T-helper 1 cell treated with Interleukin-12 subunit alpha and Interleukin-12 subunit beta and Interleukin-4 antibody, amounts not matched to agents 30 ng/mL and 1 ng/mL, for 36 hours (primary cell): ENCODE results near the gene INPP5A. TPM values are rescaled to one million over a fixed set of nuclear protein-coding genes. Genes with fewer than 3 reads are reported as not detected.

Source experiments
- intact Hi-C: fragments of 100-400 bp; cut with micrococcal nuclease; formaldehyde crosslinking; loops from one replicate; pipeline ENCODE4 v1.15.1; 2024
- total RNA-seq: library from RNA; stranded (reverse); gene quantifications from 2 replicates; pipeline ENCODE4 v1.2.3, GENCODE V29; 2022

The INPP5A gene
- total RNA-seq, 1 donor from 2014 or later, result 19.0 TPM

GRCh38 chr10:132639470-132639869 is 101.9 kb downstream of the INPP5A start:
- intact Hi-C loops, result loop anchor here (5.0 kb wide), 2 partner anchors 252 to 417 kb away; no protein-coding TSS in a partner anchor

DNA sequence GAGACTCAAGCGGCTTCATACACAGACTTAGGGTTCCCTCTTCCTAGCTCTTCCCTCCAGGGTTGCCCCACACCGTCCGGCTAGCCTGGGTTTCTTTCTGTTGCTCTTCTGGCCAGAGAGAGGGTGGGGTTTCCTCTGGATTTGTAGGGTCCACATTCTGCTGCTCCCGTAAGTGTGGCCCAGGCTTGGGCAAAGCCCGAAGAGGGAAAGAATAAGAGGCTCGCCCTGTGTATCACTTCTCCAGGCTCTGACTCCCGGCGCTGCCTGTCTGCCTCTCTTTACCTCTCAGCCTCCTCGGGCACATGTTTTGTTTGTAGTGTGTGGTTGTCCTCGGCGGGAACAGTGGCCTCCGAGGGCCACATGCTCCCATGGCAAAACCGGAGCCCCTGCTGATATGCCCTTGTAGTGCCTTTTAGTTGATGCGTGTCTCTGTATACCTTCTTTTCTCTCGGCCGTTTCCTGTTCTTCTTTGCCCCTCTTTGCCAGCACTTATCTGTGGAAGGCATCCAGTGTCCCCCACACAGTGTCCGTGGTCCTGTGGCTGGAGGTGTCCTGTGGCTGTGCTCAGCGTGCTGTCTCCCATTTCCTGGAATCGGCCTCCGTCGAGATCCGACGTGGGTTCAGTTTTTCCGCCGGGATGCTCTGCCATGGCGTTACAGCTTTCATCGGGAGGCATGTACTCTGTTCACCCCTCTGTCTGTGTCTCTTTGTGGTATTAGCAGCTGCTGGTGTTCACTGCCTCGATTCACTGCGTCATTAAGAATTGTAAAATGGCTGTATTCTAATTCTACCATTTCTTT is 102.9 kb downstream of the INPP5A start:
- intact Hi-C loops, result no loop called here

GRCh38 chr10:132641401-132641800 is 103.8 kb downstream of the INPP5A start:
- intact Hi-C loops, result no loop called here

DNA sequence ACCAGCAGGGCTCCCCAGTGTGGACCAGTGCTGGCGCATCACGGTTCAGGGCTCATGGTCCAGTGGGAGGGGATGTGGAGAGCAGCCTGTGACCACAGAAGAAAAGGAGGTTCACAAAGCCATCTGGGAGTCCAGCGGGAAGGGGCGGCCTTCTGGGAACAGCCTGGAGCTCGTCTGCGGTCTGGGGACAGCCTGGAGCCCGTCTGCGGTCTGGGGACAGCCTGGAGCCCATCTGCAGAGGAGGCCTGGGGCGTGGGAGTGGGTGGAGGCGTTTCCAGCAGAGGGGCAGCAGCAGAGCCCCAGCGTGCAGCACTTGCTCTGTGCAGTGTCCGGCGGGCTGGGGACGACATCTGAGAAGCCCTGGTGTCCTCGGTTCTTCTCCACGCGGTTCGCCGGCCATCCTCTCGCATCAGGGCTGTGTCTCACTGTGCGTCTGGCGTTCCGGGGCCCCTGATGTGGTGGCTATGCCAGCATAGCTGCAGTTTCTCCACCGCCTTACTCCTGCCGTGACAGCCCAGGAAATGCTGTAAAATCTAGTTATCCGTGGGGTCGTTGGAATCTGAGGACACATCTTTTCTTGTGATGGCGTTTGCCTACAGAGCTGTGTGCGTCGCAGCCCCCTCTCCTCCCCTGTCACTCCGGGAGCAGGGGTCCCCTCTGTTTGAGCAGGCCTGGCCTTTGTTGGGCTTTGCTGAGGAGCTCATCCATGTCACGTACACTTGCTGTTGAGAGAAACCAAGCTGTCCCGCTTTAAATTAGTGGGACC is 104.6 kb downstream of the INPP5A start:
- intact Hi-C loops, result no loop called here

- intact Hi-C loops, result no loop called here
These were observed 105.1 kb downstream of the INPP5A start for GRCh38 chr10:132642732-132643008.

- intact Hi-C loops, result no loop called here
These were observed 106.3 kb downstream of the INPP5A start for GRCh38 chr10:132643709-132644526.

GRCh38 chr10:132644527-132645246 is 107.1 kb downstream of the INPP5A start:
- intact Hi-C loops, result no loop called here

- intact Hi-C loops, result no loop called here
These were observed 107.6 kb downstream of the INPP5A start for GRCh38 chr10:132645247-132645530.

GRCh38 chr10:132645630-132646442 is 108.2 kb downstream of the INPP5A start:
- intact Hi-C loops, result no loop called here

DNA sequence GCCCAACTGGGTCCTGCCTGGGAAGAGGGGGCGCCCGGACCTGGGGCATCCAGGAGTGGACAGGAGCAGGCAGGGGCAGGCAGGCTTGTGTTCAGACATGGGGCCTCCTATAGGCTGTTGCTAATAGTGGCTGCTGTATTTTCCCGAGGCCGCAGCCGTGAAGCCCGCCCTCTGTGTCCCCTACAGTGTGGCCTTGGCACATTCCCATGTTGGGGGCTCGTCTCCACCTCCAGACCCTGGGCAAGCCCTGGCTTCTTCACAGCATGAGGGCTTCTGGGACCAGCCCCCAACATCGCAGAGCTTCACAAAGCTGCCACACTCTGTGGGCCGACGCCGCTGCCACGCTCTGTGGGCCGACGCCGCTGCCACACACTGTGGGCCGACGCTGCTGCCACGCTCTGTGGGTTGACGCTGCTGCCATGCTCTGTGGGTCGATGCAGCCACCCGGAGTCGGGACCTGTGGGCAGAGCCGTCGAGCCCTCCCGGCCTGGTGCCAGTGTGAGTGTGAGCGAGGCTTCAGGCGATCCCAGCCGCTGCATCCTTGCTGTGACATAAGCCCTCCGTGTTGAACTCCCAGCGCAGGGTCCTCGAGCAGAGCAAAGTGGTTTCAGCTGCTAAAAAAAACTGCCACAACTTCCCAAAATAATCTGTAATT is 109.0 kb downstream of the INPP5A start:
- intact Hi-C loops, result no loop called here

GRCh38 chr10:132647424-132647823 is 109.8 kb downstream of the INPP5A start:
- intact Hi-C loops, result no loop called here

DNA sequence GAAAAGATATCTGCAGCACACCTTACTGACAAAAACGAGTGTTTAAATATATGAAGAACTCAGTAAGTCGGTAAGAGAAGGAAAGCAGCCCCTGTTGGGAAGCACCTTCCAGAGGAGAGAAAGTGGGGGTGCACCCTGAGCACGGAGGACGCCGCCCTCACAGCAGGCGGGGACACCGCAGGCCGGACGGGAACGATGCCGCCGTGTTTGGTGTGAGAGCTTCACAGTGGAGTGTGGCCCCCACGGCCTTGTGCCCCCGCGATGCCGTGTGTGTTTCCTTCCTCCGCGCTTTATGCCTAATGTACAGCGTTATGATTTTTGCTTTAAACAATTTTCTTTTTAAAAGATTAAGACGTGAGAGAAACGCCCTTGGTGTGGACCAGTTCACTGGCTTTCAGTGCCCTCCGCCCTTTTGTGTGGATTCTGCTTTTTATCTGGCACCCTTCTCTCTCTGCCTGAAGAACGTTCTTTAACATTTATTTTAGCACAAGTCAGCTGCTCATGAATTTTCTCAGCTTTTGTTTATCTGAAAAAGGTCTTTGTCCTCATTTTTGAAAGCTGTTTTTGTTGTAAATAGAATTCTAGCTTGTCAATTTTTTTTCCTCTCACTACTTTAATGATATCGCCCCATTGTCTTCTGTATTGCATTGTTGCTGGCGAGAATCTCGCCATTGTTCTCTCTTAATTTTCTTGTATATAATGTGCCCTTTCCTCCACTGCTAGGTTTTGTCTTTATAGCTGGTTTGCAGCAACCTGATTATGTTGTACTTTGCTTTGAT is 110.7 kb downstream of the INPP5A start:
- intact Hi-C loops, result no loop called here

DNA sequence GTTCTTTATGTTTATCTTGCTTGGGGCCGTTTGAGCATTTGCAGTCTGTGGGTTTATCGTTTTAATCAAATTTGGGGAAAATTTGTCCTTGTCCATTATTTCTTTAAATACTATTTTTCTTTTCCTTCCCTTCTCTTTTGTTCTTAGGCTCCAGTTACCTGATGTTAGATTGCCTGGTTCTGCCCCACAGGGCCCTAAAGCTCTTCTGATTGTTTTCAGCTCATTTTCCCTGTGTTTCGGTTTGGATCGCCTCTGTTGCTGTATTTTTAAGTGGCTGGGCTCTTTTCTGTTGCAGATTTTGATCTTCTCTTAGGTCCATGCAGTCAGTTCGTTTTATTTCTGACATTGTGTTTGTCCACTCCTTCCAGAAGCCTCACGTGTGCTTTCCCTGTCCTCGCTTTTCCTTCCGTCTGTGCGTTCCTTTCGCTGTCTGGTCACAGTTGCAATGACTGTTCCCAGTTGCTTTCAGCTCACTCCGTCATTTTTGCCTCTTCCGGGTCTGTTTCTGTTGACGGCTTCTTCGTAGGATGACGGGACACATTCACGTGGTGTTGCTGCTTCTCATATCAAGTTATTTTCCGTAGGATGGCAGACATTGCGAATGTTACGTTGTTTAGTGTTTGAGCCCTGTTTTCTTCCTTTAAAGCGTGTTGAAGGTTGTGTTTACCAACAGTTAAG is 111.4 kb downstream of the INPP5A start:
- intact Hi-C loops, result no loop called here

DNA sequence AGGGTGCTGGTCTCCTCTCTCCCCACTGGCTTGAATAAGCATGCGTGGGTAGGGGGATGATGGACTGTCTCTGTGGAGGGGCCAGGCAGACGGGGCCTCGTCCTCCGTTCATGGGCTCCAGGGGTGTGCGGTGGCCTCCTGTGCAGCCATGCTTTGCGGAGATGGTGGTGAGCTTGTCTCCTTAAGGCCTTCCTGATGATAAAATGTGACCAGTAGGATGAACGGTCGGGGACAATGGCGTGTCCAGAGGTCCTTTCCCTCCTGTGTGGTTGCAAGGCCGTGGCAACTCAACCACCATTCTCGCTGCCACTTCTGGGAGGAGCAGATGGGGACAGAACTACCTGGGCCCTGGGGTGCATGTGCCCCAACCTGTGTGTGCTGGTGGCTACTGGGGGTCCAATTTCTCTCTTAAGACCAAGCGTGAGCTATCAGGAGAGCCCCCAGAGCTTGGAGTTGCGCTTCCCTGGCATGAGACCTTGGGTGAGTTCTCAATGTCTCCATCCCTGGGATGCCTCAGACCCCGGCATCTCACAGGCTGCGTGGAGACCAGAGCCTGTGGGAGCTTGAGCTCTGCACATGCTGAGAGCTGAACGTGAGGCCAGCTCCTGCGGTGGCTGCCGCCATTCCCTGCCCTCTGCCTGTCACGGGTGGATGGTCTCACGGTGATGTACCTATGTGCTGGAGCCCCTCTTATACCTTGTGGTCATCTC is 112.2 kb downstream of the INPP5A start:
- intact Hi-C loops, result loop anchor here (10.0 kb wide), 1 partner anchor 135 kb away; the partner anchor contains the start of gene NKX6-2

GRCh38 chr10:132650611-132651250 is 113.1 kb downstream of the INPP5A start:
- intact Hi-C loops, result loop anchor here (10.0 kb wide), 1 partner anchor 134 kb away; the partner anchor contains the start of gene NKX6-2

DNA sequence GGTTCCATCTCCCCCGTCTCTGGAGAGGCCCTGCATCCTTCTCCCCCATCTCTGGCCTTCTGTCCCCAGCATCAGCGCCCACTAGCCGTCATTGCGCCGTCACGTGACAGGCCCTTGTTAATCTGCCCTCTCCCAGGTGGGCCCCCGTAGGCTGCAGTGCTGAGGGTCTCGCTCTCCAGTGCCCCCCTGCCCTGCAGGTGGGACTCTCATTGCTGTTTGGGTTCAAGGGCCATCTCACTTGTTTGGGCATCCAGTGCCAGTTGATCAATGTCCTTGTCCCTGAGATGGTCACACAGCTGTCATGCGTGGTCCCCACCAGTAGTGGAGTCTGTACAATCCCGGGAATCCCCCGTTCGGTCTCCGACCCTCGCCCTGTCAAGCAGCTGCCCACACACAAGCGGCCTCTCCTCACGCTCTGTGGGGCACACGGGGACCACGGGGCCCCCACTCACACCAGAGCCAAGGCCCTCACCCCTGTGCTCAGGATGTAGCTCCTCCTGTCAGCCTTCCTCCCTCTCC is 114.0 kb downstream of the INPP5A start:
- intact Hi-C loops, result loop anchor here (10.0 kb wide), 1 partner anchor 133 kb away; the partner anchor contains the start of gene NKX6-2

DNA sequence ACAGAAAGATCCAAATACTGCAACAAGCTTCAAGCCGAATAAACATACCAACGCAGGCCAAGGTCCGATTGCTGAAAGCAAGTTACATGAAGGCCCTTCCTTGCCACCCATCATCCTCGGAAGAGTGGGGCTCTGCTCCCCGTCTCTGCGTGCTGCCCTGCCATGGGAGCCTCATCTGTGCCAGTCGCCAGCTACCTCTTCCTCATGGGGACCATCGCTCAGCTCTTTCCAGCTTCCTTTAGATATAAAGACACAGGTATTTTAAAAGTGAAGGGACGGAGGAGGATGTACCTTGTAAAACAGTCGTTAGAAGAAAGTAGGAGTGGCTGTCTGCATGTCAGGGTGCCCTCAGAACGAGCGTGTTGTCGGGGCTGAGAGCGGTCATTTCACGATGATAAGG is 114.9 kb downstream of the INPP5A start:
- intact Hi-C loops, result loop anchor here (10.0 kb wide), 1 partner anchor 132 kb away; the partner anchor contains the start of gene NKX6-2
